Measurements from ENCODE around the gene CASS4.

The CASS4 gene

DNA sequence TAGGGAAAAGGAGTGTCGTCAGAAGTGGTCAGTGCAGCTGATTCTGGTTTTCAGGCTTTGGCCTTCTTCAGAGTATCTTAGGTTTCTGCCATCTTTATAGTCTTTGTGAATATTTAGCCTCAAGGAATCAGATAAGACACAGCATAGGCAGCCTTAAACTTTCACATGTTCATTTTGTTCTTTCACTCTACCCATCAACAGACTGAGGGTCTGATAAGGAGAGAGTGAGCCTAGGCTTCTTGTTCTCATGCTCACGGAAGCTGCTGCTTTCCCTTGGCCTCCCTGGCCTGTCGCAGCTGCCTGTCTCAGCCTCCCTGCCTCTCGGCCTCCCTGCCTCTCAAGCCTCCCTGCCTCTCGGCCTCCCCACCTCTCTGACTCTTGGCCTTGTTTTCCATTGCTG, 76.5 kb downstream of the CASS4 start:
- Histone ChIP-seq H3K9me3 (no peaks in the 10 kb centered on the region), H3K36me3 (peaks cover 41% of the 10 kb centered on the region)

DNA sequence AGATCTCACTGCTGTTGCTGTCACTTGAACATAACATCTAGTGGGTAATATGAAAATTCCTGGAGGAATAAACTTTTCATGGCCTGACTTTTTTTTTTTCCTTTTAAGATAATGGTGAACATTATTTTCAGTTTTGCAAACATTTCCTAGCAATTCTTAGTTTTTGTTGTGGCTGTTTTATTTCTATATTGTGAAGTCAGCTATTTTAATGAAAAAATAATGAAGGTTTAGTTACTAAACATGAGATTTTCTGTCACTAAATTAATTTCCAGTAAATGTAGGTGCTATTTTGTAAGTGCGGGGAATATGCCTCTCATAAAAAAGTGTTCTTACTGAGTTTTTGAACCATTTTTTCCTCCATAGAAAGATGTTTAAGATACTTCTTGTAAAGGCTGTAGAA, 89.1 kb downstream of the CASS4 start:
- Histone ChIP-seq H3K36me3 (peaks cover 44% of the 10 kb centered on the region), H3K4me1 (ENCODE audit: control insufficient read depth in 1 of 2, insufficient read depth in 1 of 2, low read depth in 1 of 2, low read length in 1 of 2) (peaks cover 25% of the 10 kb centered on the region in 2 experiments), H3K9me3 (no peaks in the 10 kb centered on the region), H3K27ac (no peak overlapping the region), H3K4me3 (ENCODE audit: low read depth in 1 of 2, low read length in 1 of 2) (no peak overlapping the region), H3K27me3 (no peaks in the 10 kb centered on the region)
- TF ChIP-seq, protein P1, sequence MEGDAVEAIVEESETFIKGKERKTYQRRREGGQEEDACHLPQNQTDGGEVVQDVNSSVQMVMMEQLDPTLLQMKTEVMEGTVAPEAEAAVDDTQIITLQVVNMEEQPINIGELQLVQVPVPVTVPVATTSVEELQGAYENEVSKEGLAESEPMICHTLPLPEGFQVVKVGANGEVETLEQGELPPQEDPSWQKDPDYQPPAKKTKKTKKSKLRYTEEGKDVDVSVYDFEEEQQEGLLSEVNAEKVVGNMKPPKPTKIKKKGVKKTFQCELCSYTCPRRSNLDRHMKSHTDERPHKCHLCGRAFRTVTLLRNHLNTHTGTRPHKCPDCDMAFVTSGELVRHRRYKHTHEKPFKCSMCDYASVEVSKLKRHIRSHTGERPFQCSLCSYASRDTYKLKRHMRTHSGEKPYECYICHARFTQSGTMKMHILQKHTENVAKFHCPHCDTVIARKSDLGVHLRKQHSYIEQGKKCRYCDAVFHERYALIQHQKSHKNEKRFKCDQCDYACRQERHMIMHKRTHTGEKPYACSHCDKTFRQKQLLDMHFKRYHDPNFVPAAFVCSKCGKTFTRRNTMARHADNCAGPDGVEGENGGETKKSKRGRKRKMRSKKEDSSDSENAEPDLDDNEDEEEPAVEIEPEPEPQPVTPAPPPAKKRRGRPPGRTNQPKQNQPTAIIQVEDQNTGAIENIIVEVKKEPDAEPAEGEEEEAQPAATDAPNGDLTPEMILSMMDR (IDR thresholded peaks at IDR 0.05): no peak

More for the DNA sequence above, 76.5 kb downstream of the CASS4 start:
- no peaks in the 10 kb centered on the region for H3K27me3 ChIP-seq
- H3K27ac ChIP-seq: peak overlapping the region; percentile 93
- TF ChIP-seq, protein P1 (IDR thresholded peaks at IDR 0.05): no peak
- peaks cover 75 to 80% of the 10 kb centered on the region in 2 experiments for H3K4me1 ChIP-seq (ENCODE audit: control insufficient read depth in 1 of 2, insufficient read depth in 1 of 2, low read depth in 1 of 2, low read length in 1 of 2)
- H3K4me3 ChIP-seq (ENCODE audit: low read depth in 1 of 2, low read length in 1 of 2): no peak overlapping the region

DNA sequence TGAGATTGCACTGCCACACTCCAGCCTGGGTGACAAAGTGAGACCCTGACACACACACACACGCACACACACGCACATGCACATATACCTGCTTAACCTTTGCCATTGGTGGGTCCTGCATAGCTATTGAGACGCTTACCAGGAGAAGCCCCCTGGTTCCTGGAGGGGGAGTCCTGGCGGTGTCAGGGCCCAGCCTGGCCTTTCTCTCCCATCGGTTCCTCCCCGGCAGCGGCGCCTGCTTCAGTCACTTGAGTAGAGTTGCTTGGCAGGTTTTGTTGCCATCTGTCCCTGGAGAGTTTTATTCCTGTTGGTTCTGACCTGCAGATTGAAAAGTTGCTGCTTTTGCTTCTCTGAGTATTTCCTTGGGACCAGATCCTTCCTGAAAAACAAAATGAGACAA, 91.9 kb downstream of the CASS4 start:
- Histone ChIP-seq H3K27ac (peak overlapping the region; percentile 63), H3K27me3 (no peaks in the 10 kb centered on the region), H3K9me3 (no peaks in the 10 kb centered on the region), H3K4me1 (ENCODE audit: control insufficient read depth in 1 of 2, insufficient read depth in 1 of 2, low read depth in 1 of 2, low read length in 1 of 2) (peaks cover 10 to 11% of the 10 kb centered on the region in 2 experiments), H3K36me3 (peaks cover 42% of the 10 kb centered on the region), H3K4me3 (ENCODE audit: low read depth in 1 of 2, low read length in 1 of 2) (no peak overlapping the region)
- TF ChIP-seq, protein P1 (IDR thresholded peaks at IDR 0.05): no peak

DNA sequence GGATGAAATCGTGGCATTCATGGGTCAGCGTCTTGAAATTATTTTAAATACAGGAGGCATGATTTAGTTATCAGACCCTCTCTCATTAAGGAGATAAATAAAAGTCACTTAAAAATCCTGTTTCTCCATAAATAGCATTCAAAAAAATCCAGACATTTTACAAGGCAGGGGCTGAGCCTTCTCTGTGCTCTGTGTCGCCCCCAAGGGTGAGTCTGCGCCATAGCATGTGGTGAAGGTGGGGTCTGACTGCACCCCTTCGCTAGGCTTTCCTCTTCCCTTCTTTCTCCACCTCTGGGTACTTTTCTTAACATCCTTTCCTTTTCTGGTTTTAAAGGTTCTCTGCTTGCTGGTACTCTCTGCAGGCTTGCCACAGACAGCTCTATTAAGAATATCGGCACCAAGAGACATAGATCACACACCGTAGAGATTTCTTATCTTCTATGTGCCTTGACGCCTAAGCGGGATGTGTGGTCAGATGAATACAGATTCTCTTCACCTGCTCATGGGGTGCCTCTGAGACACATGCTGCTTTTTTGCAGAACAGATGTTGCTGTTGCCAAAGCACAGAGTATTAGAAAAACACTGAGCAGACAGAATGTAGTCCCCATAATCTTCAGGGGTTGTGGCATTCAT, 92.4 kb downstream of the CASS4 start:
- Histone ChIP-seq H3K27me3 (no peaks in the 10 kb centered on the region), H3K27ac (peak overlapping the region; percentile 63), H3K36me3 (peaks cover 42% of the 10 kb centered on the region), H3K4me1 (ENCODE audit: control insufficient read depth in 1 of 2, insufficient read depth in 1 of 2, low read depth in 1 of 2, low read length in 1 of 2) (peaks cover 11 to 14% of the 10 kb centered on the region in 2 experiments), H3K4me3 (ENCODE audit: low read depth in 1 of 2, low read length in 1 of 2) (no peak overlapping the region), H3K9me3 (no peaks in the 10 kb centered on the region)
- TF ChIP-seq, protein P1 (IDR thresholded peaks at IDR 0.05): peak; percentile 52

DNA sequence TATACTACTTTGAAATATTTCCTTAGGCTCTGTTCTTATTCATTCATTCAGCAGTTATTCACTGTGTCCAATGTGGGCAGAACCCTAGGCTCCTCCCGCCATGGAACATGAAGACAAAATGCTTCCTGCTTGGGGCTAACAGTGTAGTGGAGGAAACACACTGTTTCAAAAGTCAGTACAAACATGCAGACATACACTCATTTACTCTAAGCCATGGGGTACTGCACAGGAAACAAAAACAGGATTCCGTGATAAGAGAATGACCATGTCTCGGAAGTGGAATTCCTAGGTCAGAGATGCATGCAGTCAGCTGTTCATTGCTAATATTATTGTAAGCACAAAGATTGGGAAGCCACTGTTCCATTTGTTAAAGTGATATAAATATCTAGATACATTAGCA, 94.0 kb downstream of the CASS4 start:
- Histone ChIP-seq H3K36me3 (peaks cover 35% of the 10 kb centered on the region), H3K4me1 (ENCODE audit: control insufficient read depth in 1 of 2, insufficient read depth in 1 of 2, low read depth in 1 of 2, low read length in 1 of 2) (peaks cover 11 to 14% of the 10 kb centered on the region in 2 experiments), H3K27me3 (no peaks in the 10 kb centered on the region), H3K4me3 (ENCODE audit: low read depth in 1 of 2, low read length in 1 of 2) (no peak overlapping the region), H3K27ac (peak overlapping the region; percentile 63), H3K9me3 (no peaks in the 10 kb centered on the region)
- TF ChIP-seq, protein P1 (IDR thresholded peaks at IDR 0.05): no peak
